Stimulated activated CD4-positive, alpha-beta T cell treated with anti-CD3 and anti-CD28 coated beads, Interleukin-4, amount 100 ng/mL, for 48 hours (primary cell): ENCODE data around the gene IDUA.

Experiments used
- DNase-seq, 2 donors: peaks; one replicate each; pipeline ENCODE4 v3.0.0-alpha.2; 2020; ENCODE audit warnings: low read depth in 2 of 2

Gene IDUA

GRCh38 chr4:1030559-1030958 lies 43.7 kb downstream of the IDUA start:
- no peak for DNase-seq

- DNase-seq: no peak
Measured at GRCh38 chr4:1031346-1031745, 44.5 kb downstream of the IDUA start.

DNA sequence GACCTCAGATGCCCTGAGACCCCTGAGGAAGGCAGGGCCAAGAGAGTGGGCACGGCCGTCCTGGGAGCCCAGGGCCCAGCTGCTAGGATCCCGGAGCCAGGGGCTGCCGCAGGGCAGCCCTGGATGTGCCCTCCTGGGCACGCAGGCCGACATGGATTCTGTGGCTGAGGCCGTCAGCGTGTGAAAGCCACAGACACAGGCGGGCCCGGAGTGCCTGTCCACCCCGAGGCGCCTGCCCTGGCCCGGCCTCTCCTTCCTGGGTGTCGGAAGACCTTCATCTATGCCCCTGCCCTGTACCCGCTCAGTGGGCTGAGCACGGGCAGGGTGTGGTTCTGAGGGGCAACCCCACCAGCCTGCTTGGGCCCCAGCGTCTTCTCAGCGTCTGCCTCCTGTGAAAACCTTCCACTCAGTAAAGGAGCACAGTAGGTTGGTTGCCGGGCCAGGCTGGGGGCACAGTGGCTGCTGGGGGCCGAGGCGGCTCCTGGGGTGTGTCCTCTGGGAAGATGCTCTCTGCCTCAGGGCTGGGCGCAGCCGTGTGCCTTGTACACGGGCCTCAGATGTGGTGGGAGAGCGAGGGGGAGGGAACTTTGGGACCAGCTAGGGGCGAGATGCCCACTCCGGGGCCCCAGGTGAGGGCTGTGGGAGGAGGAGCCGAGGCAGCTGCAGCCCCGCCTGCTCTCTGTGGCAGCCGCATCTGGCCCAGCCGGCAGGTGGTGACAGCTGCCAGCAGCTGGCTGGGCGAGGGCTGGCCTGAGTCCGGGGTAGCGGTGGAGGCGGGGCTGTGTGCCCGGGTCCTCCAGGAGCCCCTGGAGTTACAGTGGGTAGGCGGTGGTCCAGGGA lies 45.3 kb downstream of the IDUA start:
- no peak for DNase-seq

DNA sequence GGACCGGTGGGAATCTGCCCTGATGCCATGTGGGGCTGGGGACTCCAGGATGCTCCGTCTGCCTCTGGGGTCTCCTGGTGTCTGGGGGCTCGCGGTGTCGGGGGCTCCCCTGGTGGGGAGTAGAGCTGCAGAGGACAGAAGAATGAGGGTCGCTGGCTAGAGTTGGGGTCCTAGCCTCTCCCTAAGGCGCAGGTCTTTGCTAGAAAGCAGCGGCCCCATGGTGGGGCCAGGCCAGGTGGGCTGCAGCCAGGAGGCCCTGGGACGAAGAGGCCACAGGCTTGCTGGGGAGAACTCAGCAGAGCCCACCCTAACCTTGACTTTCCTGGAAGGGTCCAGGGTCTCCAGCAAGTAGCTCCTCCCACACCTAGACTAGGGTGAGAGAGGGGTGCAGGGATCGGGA lies 46.0 kb downstream of the IDUA start:
- DNase-seq: no peak

DNA sequence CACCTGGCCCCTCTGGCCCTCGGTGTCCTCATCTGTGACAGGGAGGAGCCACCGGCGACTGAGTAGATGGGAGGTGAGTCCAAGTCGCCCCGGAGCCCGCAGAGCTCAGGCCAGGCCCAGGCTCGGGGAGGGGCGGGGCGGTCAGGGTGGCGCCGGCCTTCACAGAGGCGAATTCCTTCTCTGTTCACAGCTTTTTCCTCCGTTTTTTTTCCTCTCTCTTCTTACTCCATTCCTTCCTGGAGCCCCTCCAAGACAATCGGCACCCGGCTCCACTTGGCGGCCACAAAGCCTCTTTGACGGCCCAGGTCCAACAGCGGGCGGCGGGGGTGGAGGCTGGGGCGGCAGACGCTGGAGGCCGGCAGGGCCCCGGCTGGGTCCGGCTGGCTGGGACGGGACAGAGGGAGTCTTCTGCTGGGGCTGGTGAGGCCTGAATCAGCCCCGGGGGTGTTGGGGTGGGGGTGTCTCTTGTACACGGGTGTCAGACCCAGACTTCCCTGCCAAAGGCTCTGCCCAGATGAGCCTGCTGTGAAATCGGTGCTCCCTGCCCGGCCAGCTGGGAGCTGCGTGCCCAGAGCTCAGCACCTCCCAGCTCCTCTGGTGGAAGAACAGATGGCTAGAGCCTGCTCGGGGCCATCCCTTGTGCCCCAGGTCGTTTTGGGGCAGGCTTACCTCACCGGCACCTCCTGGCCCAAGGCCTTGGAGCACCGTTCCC lies 47.2 kb downstream of the IDUA start:
- DNase-seq: no peak

GRCh38 chr4:1035510-1035909 lies 48.7 kb downstream of the IDUA start:
- DNase-seq: no peak

DNA sequence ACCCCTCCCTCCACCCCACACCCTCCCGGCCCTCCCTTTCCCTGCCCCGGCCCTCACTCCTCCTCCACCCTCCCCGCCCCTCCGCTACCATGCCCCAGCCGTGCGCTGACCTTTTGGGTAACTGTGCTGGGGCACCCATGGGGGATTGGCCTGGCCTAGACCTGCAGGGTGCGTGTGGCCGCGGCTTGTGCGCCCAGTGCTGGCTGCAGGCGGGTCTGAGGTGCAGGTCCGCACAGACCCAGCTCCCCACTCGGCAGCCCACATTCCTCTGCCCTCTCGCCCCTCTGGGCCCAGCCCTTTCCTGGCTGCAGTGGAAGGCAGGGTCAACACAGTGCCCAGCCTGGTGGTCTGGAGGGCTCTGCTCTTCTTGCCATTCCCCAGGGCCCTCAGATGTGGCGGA lies 49.3 kb downstream of the IDUA start:
- DNase-seq: no peak

DNA sequence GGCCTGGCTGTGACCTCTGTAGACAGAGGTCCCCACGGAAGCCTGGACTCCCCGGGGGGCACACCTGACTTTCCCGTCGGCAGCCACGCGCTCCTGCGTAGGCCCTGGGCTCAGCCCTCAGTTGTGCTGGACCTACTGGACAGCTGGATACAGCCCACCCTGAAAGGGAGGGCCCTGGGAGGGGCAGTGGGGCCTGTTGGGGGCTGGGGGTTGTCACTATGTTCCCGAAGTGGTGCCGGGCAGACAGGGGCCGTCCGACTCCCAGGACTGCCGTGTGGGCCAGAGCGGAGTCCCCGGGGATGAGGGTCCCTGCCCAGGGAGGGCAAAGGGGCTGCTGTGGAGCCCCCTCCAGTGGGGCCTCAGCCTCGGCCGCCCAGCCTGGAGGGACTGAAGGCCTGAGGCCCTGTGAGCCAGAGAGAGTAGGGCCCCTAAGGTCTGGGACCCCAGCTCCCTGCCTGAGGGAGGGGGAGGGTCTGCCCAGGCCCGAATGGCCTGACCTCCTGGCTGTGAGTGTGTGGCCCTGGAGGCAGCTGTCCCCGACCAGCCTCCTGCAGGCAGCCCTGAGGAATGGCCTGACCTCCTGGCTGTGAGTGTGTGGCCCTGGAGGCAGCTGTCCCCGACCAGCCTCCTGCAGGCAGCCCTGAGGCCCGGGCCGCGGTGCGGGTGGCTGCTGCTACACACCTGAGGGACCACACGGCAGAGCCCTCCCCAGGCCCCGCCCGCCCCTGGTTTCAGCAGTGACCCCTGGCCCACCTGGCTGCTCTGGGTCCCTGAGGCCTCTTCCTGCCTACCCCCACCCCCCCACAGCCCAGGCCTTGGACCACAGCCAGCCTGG lies 50.3 kb downstream of the IDUA start:
- no peak for DNase-seq

DNA sequence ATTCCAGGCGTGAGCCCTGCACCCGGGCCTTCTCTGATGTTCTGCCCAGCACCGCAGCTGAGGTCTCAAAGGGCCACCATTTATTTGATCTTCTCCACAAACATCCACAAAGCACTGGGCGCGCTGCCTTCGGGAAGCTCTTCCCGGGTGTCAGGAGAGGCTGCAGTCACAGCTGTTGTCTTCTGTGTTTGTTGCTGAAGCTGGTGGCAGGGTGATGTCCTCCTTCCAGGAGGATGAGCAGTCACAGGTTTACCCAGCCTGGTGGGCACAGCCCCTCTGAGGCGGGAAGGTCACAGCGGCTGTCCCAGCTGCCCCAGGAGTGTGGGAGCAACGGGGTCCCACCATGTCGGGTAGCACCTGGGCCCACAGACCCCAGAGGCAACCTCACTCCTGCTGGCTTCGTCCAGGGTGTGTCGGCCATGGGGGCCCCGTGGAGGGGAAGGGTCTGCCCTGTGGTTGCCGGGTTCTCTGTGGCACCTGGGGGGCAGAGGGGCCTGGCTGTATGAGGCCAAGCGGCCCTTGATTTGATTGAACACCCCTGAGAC lies 52.2 kb downstream of the IDUA start:
- DNase-seq: no peak

GRCh38 chr4:1039493-1040343 lies 52.9 kb downstream of the IDUA start:
- DNase-seq: no peak

DNA sequence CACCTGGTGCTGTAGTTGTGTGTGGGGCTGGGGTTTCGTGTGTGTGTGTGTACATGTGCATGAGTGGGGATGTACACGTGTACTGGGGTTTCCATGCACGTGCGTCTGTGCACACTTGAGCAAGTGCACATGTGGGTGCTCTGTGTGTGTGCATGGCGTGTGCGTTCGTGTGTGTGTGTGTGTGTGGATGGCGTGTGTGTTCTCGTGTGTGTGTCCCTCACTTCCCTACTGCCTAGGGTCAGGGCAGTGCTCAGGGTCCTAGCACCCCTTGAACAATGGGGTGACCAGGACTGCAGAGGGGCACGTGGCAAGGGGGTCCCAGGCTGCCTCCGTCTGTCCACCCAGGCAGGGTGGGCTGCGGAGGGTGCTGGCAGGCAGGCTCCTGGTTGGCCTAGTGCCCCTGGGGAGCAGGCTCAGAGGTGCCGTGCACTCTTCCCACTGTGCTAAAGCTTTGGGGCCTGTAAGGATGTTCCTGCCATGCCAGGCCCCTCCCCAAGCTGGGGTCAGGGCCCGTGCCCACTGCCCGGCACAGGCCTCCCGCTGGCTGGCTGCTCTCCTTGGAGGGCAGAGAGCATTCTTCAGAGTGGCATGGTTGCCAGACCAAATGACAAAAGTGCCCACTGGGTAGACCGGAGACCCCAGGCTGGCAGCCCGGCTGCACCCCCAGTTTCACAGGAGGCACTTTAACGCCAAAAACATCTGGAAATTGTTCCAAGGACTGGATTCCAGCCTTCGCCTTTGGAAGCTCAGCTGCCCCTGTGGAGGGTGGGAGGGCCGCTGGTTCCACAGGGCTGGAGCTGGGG lies 53.7 kb downstream of the IDUA start:
- no peak for DNase-seq

DNA sequence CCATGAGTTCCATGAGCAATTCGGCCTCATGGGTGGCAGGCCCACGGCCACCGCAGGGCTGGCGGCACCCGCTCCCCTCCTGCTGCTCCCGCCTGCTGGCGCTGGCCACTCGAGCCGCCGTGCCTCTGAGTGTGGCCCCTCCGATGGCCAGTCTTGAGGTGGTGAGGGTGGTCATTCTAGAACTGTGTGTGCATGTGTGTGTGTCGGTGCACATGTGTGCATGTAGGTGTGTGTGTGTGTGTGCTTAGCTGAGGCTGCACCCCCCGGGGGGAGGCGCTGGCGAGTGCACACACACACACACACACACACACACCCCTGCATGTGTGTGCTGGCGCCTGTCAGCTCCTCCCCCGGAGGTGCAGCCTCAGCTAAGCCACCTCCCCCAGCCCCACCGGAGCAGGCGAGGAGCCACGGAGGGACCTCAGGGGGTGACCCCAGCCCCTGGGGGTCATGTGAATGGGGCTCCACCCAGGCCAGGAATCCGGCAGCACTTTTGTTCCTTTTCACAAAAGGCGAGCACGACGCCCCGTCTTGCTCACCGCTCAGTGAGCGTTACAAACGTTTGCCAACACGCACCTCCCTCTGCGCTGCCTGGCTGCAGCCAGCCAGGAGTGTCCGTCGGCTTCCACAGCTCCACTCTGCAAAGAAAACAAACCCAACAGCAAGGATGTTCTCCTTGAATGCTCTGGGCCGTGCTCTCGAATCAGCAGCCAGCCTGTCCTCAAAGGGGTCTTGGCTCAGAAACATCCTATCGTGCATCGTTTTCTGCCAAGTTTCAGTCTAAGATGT lies 54.5 kb downstream of the IDUA start:
- DNase-seq: no peak

DNA sequence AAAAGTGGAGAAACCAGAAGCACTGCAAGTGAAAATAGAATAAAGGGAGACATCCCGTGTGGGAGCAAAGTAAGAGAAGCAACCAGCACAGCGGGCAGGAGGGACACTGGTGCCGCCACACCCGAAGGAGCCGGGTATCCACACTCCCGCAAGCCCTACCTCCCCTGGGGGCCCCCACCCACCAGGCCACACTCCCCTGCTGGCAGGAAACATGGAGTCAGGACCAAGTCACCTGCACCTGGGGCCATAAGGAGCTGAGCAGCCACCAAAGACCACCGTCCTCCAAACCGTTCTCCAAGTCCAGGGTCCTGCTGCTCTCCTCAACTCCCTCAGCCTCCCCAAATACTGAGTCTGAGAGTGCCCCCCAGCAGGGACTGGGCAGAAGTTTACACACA lies 55.1 kb downstream of the IDUA start:
- DNase-seq: no peak

- DNase-seq: no peak
Measured at GRCh38 chr4:1042352-1043055, 55.7 kb downstream of the IDUA start.

DNA sequence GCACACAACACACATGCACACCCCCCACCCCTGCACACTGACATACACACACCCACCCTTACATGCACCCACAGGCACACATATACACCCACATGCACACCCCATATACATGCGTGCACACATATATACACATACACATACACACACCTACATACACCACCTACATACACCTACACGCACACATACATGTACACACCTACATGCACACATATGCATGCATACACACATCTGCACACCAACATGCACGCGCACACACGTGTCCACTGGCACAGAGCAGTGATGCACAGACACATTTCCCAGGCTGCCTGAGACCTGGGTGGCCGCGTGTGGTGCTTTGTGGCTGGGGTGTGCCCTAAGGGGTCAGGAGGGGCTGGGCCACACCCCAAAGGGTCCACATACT lies 56.3 kb downstream of the IDUA start:
- DNase-seq: no peak

DNA sequence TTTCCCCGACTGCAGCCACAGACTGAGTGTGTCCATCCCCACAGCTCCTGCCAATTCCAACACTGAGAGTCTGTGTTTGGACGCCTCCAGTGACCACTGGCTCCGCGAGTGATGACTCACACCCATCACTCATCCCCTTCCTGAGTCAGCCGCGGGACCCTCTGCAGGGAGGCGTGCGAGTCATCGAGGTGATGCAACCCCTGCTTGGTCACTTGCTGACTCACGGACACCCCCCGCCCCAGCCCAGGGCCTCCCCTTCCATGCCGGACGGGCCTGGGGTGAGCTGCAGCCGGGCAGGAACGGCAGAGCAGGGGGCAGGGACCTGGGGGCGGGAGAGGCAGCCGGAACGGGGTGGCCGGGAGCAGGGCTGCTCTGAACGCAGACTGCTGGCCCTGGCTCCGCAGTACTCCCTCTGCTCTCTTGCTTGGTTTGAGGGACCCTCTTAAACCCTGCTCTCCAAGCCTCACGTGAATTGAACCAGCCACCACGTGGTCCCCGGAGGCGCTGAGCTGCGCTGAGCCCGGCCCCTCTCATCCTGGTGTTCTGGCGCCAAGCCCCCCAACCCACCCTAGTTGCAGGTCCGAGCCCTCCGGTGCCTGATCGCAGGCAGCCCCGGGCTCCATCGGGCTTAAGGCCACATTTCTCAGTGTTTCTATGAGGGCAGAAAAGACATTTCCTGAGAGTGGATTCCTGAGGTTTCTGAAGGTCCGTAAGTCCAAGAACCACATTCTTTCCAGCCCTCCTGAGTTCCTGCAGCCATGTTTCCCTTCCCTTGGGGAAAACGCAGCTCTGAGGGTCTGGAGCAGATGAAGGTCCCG lies 57.0 kb downstream of the IDUA start:
- peak; percentile 38 to 44 for DNase-seq

GRCh38 chr4:1044469-1045192 lies 57.8 kb downstream of the IDUA start:
- no peak for DNase-seq
